T-cell (primary cell): ENCODE results near the gene TMED4. TPM values are rescaled to one million over a fixed set of nuclear protein-coding genes. Genes with fewer than 3 reads are reported as not detected.

Source experiments
- ATAC-seq, 4 experiments: fragments of 200-7000 bp in 3 of 4; fragments of 150-1000 bp in 1 of 4; cut with Tn5 transposase; replicated peaks in 1 of 4; 1 replicate in 3 of 4; 2 replicates in 1 of 4; pipeline ENCODE4 v1.10.0; 2021; ENCODE audit warnings: moderate library complexity in 3 of 4, mild to moderate bottlenecking in 2 of 4, moderate number of reproducible peaks in 1 of 4
- CTCF ChIA-PET, 2 donors: fragments of 300-600 bp; sonication (Branson Sonifier 250); formaldehyde crosslinking; loops; one replicate each; lab custom pipeline; 2022; ENCODE audit warnings: antibody characterized with exemption in 2 of 2; lab: Charles Lee
- POLR2A ChIA-PET, 2 donors: fragments of 300-600 bp; sonication (Branson Sonifier 250); formaldehyde crosslinking; loops; one replicate each; lab custom pipeline; 2022; ENCODE audit warnings: antibody characterized with exemption in 2 of 2; lab: Charles Lee
- DNase-seq, 35 experiments: peaks; one replicate each; pipeline versions ENCODE4 v3.0.0 to v3.0.0-alpha.2; 2013 to 2023
- H3K27ac ChIP-seq: one replicate; pipeline ENCODE4 v1.5.1; 2013; ENCODE audit warnings: low read length
- H3K27me3 ChIP-seq, 2 experiments: replicated peaks in 1 of 2; 1 replicate in 1 of 2; 2 replicates in 1 of 2; pipeline versions ENCODE4 v1.6.1 to v1.7.0; 2013; ENCODE audit warnings: low read length in 1 of 2, mixed read lengths in 1 of 2; ENCODE audit not compliant: control insufficient read depth in 2 of 2, insufficient read depth in 2 of 2; ENCODE audit errors: extremely low read depth in 1 of 2
- H3K36me3 ChIP-seq, 2 donors: 1 replicate in 1 of 2; 2 replicates in 1 of 2; pipeline versions ENCODE4 v1.6.1 to v1.7.0; 2013; ENCODE audit warnings: low read length in 1 of 2; ENCODE audit not compliant: control insufficient read depth in 2 of 2, insufficient read depth in 1 of 2; ENCODE audit errors: extremely low read depth in 1 of 2
- H3K4me1 ChIP-seq, 2 experiments: 1 replicate in 1 of 2; 2 replicates in 1 of 2; pipeline versions ENCODE4 v1.6.1 to v1.7.0; 2013; ENCODE audit warnings: low read length in 2 of 2, mixed read lengths in 1 of 2; ENCODE audit not compliant: insufficient read depth in 2 of 2, control insufficient read depth in 1 of 2; ENCODE audit errors: extremely low read depth in 1 of 2
- H3K4me3 ChIP-seq, 2 donors: 1 replicate in 1 of 2; 2 replicates in 1 of 2; pipeline versions ENCODE4 v1.5.1 to v1.7.0; 2013; ENCODE audit warnings: mild to moderate bottlenecking in 2 of 2, low read length in 1 of 2, moderate library complexity in 1 of 2; ENCODE audit not compliant: control insufficient read depth in 1 of 2; ENCODE audit errors: extremely low read depth in 1 of 2
- H3K9me3 ChIP-seq: 2 replicates; pipeline ENCODE4 v1.7.0; 2013
- H3K27ac Mint-ChIP-seq, 2 donors: one replicate each; pipeline ENCODE4 v1.8.0; 2020 to 2021; ENCODE audit warnings: mild to moderate bottlenecking in 2 of 2, mixed read lengths in 2 of 2
- H3K27me3 Mint-ChIP-seq, 2 donors: one replicate each; pipeline ENCODE4 v1.8.0; 2021 to 2022; ENCODE audit warnings: mixed read lengths in 2 of 2
- H3K36me3 Mint-ChIP-seq: one replicate; pipeline ENCODE4 v1.8.0; 2021; ENCODE audit warnings: mixed read lengths
- H3K4me1 Mint-ChIP-seq, 3 donors: one replicate each; pipeline ENCODE4 v1.8.0; 2020 to 2022; ENCODE audit warnings: mixed read lengths in 3 of 3, mild to moderate bottlenecking in 1 of 3
- H3K4me3 Mint-ChIP-seq, 3 donors: one replicate each; pipeline ENCODE4 v1.8.0; 2020 to 2022; ENCODE audit warnings: mild to moderate bottlenecking in 3 of 3, mixed read lengths in 3 of 3, moderate library complexity in 3 of 3
- H3K9me3 Mint-ChIP-seq, 3 donors: one replicate each; pipeline ENCODE4 v1.8.0; 2020 to 2022; ENCODE audit warnings: mixed read lengths in 3 of 3
- WGBS: methylation state at CpG from one replicate; pipeline ENCODE4 v1.1.5; 2013; ENCODE audit warnings: missing lambda C conversion rate; ENCODE audit not compliant: insufficient coverage; 5-methylcytosine and 5-hydroxymethylcytosine counted together
- total RNA-seq, 35 experiments: library from RNA in 6 of 35; stranded (reverse) in 6 of 35; fragments of 120-200 nt in 1 of 35; gene quantifications; one replicate each; pipeline versions ENCODE4 v1.2.1 to v1.2.4 and lab custom pipeline; 2013 to 2026

TMED4 gene
- total RNA-seq, 5 donors from 2014 or later (not counting 1 experiment from before 2014, with no cell fraction given): 84.5 to 106 (median 93.1) TPM

DNA sequence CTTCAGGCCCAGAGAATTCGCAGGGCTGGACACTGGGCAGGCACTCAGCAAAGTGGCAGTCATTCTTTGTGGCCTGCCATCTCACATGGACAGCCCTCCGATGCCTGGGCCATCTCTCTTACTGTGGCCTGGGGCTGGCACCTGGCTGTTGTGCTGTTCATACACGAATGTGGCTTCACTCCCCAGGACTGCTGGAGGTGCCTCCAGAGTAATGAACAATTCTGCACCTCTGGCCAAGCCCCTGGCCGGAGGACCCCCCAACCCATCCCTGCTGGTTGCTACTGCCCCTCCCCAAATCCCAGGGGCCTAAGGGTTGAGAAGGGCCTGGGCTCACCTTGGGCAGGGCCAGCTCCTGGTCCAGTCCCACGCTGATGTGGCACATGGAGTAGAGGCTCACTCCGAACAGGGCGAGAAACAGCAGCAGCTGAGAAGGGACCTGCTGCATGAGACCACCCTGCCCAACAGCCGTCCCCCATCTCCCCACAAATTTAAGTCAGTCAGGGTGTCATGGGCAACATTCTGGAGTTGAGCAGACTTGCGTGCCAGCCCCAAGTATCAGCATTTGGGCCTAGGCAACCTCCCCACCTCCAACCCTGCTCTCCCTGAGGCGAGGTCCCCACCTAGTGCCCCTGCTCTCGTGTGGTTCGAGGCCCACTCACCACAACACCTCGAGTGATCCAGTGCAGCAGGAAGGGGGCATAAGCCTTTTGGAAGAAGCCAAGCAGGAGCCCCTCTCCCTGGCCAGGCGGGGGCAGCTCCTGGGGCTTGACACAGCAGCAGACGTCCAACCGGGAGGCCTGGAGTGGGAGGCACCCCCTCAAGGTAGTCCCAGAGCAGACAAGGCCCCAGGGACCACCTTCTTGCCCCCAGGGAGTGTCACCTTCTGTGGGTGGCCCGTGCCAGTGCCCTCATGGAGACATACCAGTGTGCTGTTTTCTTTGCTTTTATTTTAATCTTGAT, 50.3 kb downstream of the TMED4 start:
- H3K27me3 ChIP-seq: peaks cover 0 to 4% of the 10 kb centered on the region in 2 experiments
- H3K27ac ChIP-seq: no peak overlapping the region
- Mint-ChIP-seq H3K4me3 (no peak overlapping the region), H3K4me1 (no peaks in the 10 kb centered on the region), H3K9me3 (peaks cover 0 to 4% (median 0%) of the 10 kb centered on the region in 3 donors), H3K36me3 (no peaks in the 10 kb centered on the region), H3K27ac (no peak overlapping the region), H3K27me3 (peaks cover 0 to 3% of the 10 kb centered on the region in 2 donors)
- ChIA-PET POLR2A (interaction anchor here in 1 of 2 donors (0.6 kb wide), 1 partner anchor 43 kb away, joined by 4 read pairs; no protein-coding TSS in a partner anchor), CTCF (no interaction called here)
- WGBS: 69% methylated on average over 14 of the region's 17 CpGs
- no peaks in the 10 kb centered on the region for H3K36me3 ChIP-seq
- ATAC-seq: no peak
- no peaks in the 10 kb centered on the region for H3K4me1 ChIP-seq
- no peaks in the 10 kb centered on the region for H3K9me3 ChIP-seq
- no peak for DNase-seq
- H3K4me3 ChIP-seq: no peak overlapping the region

DNA sequence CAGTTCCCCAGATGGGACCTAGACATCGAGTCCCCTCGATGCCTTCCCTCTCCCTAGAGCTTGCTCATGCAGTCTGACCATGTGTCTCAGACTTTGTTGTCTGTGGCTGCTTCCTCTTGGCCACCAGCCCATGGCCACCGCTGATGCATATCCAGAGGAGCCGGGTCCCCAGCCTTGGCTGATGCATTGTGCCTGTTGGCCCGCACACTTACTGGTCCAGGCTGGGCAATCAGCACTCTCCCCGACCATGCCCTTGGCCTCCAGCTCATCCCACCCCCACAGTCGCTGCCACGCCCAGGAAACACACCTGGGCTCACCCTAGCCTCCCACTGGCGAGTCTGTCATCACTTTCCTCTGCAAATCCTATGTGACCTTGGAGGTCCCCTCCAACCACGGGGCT, 51.0 kb downstream of the TMED4 start:
- WGBS: 73% methylated on average over 10 of the region's 10 CpGs
- ChIA-PET CTCF (no interaction called here), POLR2A (no interaction called here)
- no peaks in the 10 kb centered on the region for H3K36me3 ChIP-seq
- H3K9me3 ChIP-seq: no peaks in the 10 kb centered on the region
- no peaks in the 10 kb centered on the region for H3K4me1 ChIP-seq
- Mint-ChIP-seq H3K9me3 (peaks cover 0 to 4% (median 0%) of the 10 kb centered on the region in 3 donors), H3K36me3 (no peaks in the 10 kb centered on the region), H3K4me1 (no peaks in the 10 kb centered on the region), H3K27me3 (peaks cover 0 to 3% of the 10 kb centered on the region in 2 donors), H3K27ac (no peak overlapping the region), H3K4me3 (no peak overlapping the region)
- DNase-seq (no peak), ATAC-seq (no peak)
- H3K27me3 ChIP-seq: peaks cover 0 to 4% of the 10 kb centered on the region in 2 experiments
- H3K4me3 ChIP-seq: no peak overlapping the region
- no peak overlapping the region for H3K27ac ChIP-seq

Other genes with a start within 250 kb of the TMED4 start
- 100 to 1,000 TPM in 1 of 5 donors, 10 to 100 TPM in 4; 87.9 to 106 (median 95.9) TPM for gene NUDCD3, start 91.6 kb downstream of the TMED4 start, total RNA-seq
- gene NPC1L1, start 40.9 kb downstream of the TMED4 start, total RNA-seq: under 1 TPM in 4 of 5 donors, not detected in 1; 0.06 to 0.50 (median 0.10) TPM
- gene DDX56, start 8.3 kb downstream of the TMED4 start, total RNA-seq: 100 to 1,000 TPM in 4 of 5 donors, 10 to 100 TPM in 1; 97.5 to 118 (median 107) TPM
- 100 to 1,000 TPM in 3 of 5 donors, 10 to 100 TPM in 2; 58.9 to 113 (median 108) TPM for gene OGDH, start 24.4 kb upstream of the TMED4 start, total RNA-seq
- gene ZMIZ2, start 166.6 kb upstream of the TMED4 start, total RNA-seq: 100 to 1,000 TPM; 112 to 172 (median 145) TPM
- gene PPIA, start 214.4 kb upstream of the TMED4 start, total RNA-seq: 100 to 1,000 TPM; 673 to 863 (median 774) TPM